Stimulated activated CD8-positive, alpha-beta memory T cell treated with anti-CD3 and anti-CD28 coated beads, Interleukin-4, amount 100 ng/mL, for 48 hours (primary cell): ENCODE data around the gene OTX2.

Experiments used
- DNase-seq: peaks from one replicate; pipeline ENCODE4 v3.0.0-alpha.2; 2020

OTX2 gene

DNA sequence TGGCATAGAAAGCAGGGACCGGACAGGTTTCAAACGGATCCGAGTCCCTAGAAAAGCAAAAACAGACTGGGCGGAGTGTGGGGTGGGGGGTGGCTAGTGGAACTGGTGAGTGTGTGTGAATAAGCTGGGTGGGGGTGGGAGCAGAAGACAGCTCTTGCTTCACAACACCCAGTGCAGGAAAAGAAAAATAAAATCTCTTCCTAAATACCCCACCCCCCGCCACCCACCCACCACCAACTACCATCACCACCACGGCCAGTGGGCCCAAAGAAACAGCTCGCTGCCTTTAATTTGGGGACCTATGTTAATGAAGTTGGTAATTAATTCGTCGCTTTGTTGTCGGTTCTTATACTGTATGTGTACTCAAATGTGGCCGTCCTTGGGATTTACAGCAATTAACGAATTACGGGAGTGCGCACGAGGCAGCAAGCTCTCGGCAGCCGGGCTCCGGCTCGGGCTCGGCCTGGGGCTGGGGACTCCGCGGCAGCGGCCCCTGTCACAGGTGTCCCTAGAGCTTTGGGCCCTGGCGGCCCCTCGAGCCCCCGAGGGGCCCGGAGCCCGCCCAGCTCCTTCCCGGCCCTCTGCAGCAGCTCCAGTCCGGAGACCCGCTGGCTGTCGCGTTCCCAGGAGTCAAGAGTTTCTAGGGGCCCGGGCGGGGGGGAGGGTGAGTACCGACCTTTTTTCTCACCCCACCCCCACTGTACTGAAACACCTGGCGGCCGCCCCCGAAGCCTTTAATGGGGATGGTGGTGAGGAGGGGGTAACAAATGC is 1.5 kb upstream of the OTX2 start:
- DNase-seq, result no peak

DNA sequence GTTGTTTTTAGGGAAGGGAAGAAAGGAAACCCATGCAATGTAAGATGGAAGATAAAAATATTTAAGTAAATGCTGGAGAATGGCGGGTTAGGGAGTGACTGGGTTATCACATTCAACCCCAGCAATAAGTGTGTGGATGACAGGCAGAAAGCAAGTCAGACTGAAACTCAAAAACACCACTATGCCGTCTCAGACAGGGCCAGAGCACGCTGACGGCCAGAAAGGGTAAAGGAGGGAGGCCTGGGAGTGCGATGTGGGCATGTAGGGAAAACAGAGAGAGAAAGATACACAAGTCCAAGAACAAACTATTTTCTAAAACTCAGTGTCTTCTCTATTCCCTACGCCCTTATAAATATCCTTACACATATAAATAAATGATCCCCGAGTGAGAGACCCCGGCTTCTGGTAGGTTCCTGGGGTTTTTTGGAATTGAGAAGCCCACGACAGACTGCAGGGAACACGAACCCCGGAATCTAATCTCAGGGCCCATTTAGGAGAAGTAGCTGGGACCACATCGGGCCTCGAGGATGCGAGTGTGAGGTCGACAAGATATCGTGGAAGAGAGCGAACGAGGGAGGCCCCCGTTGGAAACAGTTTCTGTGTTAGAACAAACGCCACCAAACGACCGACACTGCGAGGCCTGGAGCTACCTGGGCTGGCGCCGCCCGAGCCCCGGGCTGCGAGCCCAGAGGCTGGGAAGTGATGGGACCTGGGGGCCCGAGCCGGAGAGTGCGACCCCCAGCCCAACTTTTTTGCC is 735 bp upstream of the OTX2 start:
- DNase-seq, result no peak

DNA sequence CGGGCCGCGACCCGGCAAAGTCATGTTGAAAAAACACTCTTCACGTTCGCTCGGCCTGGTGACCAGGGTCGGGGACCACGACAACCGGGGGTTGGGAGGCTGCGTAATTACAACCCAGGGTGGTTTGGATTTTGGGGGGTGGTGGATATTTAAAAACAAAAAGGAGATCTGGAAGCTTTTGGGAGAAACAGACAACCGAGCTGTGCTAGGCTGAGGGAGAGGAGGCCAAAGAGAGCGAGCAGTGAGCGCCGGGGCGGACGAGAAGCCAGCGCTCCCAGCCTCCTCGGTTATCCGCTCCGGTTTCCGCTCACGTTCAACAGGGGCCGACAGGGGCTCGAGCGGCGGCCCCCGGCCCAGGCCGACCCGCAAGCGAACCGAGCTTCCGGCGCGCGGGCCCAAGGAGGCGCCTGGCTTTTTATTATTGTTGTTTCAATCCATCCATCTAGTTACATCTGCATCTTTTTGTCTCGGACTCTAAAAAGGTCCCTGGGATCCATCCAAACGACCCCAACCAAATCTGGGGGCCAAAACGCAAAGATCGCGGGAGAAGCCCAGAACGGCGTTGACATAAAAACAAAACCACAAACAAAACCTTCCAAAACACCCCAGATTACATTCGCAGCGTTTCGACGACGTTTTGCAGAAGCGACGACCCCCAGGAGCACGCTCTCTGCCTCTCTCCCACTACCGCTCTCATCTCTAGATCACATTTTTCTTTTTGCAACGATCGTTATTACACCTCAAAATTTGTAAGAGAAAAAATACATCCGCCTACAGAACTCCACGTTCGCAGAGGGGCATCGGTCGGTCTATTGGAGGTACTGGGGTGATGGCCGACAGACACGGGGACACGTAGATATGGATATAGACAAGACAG is 771 bp downstream of the OTX2 start:
- no peak for DNase-seq

DNA sequence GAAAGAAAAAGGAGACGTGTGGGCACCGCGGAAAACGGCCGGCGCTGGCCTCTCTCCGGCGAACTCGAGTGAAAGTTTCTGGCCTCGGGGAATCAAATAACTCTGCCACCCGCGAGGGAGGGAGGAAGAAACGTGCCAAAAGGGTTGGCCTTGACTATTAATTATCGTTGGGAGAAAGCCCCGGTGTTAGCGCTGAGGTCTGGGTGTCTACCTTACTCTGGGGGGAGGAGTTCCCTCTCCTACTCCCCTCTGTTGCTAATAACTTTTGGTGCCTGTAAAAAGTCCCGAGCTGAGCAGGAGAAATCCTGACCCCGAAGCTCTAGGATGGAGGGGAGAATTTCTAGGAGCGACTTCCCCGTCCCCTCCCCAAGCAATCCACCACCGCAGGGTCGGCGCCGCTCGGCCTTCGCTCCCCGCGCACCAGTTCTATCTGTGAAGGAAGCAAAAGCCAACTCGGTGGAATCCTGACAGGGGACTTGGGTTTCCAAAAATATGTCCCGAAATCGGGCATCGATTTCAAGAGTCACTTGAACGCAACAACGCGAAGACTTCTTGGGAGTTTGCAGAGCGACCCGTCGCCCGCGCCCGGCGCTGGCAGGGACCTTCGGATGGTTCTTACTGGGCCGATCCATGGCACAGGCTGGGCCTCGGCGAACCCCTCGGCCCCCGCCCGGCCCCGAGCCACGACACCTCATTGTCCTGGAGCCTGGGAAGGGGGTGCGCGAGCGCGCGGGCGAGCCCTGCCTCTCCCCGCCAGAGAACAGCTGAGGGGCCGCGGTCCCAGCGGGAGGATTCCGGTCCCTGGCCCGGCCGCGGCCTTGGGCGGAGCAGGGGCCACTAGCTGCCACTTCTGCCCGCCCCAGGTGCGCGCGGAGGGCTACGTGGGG is 1.7 kb downstream of the OTX2 start:
- no peak for DNase-seq

DNA sequence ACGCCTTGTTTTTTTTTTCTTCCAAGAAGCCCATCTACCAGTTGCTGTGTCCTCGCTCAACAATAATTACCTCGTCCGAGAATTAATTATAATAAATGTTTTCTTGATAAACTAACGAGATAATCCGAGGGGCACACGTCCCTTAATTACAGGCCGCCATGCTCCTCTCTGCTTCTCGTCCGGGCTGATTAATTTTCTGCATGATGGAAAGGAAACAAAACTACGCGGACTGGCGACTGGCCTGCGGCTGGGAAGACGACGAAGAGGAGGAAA is 2.2 kb downstream of the OTX2 start:
- no peak for DNase-seq

DNA sequence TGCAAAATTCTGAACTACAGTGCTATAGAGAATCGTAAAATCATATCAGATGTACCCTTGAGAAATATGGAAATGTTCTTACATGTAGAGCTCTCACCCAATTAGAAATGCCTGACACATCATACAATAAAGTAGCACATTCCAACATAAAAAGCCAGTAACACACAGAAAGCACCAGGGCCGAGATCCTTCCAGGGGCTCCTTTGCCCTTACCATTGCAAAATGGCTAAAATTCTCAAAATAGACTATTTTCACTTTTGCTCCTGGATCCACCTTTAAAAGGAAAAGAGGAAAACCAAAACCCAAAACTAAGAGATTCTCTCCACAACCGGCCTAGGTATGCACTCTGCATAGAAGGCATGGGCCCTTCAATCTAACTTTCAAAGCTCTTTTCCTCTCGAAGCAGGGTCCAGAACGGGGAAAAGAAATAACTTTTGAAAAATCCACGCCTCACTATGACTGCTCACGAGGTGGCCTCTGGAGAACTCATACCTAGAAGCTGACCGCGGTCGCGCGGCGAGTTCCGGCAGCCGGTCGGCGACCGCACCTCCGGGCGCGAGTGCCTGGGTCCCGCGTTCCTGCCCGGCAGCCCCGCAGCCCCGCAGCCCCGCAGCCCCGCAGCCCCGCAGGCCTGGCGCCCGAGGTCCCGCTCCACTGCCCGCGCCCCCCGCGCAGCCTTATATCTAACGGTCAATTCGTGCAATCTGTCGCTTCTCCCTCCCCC is 2.7 kb downstream of the OTX2 start:
- DNase-seq, result no peak

DNA sequence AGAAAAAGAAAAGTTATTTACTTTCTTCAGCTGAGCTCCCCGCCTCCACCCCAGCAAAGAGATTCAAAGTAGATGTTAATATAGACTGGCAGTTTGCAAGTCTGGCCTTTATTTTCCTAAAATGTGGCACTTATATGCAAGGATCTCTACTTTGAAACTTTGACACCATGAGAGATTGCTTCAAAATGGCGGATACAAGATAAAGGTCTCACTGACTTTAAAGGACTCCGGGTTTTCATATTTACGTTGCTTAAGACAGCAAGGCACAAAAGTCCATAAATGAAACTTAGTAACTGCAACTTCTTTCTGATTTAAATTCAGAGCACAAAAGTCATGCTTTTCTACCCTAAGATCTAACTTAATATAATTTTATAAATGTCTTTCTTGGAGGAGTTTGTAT is 3.5 kb downstream of the OTX2 start:
- DNase-seq, result no peak

DNA sequence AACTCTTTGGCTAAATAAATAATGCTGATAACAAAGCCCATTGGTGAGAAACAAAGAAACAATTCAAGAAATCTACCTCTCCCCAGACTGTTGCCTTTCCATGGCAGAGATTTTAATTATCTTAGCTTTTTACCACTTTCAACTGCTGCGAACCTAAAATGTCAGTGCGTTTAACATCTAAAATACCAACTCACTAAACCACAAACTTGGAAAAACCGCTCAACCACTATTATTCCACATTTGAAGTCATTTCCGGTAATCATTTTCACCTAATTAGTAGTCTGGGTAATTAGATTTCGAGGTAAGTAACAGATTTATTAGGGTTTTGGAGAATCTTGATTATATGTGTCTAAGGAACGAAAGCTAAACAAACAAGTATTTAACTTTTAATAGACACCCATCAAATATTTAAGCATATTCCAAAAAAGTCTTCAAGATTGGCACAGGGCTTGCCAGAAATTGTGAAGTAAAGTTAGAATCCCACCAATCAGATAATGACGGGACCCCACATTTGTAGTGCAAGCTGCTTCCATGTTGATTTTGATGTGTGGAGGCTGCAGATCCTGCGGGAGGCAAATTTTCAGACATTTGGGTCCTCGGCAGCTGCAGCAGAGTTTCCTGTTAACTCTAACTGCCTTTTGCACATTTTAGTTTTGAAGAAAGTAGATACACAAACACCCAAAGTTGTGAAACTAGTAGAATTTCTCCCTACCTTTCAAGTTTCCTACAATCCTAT is 4.1 kb downstream of the OTX2 start:
- DNase-seq, result no peak

DNA sequence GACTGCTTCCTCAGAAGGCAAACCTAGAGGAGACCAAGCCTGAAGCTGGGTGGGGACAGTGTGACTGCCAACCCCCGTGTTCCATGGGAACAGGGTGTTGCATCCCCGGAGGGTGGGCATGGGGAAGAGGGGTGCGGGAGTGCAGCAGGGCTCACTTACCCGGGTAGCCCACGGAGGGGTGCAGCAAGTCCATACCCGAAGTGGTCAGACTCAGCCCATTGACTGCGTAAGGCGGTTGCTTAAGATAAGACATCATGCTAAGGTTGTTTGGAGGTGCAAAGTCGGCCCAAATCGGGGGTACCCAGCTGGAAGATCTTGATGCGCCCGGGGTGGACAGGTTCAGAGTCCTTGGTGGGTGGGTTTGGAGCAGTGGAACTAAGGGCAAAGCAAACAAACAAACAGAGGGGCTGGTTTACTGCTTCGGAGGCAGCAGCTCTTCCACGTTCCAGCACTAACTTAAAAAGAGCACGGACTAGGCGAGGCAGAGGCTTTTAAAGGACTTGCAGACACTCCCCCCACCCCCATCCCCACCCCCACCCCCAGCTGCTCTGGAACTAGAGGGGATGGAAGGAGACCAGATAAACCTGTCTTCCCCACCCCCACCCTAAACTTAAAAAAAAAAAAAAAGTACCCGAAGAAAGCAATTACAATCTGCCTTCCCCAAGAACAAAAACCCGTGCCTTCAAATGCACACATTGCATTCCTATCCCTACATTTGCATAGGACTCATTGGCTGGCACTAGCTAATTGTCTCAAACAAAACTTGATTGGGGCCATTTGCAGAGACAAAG is 4.9 kb downstream of the OTX2 start:
- DNase-seq, result no peak

DNA sequence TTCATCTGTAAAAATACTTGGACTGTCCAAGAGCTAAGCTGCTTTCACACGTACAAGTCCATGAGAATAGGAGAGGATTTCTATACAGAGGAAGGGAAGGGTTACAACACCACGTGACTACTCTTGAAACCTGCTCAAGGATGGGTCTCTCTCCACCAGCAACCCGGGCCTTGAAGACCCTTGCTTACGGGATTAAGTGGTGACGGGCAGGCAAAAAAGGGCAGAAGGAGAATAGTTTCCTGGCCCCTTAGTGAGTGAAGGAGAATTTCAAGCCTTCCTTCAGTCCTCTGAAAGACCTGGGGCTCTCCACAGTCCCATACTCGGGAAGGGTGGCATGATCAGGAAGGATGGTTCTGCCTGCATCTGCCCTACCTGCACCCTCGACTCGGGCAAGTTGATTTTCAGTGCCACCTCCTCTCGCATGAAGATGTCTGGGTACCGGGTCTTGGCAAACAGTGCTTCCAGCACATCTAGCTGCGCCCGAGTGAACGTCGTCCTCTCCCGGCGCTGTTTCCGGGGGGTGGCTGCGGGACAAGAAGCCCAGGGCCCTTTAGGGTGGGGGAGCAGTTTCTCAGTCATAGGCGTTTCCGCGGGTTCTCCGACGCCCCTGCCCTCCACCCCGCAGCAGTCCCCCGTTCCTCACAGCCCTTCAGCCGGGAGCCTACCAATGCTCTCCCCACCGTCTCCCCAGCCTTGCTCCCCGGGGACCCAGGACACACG is 6.3 kb downstream of the OTX2 start:
- no peak for DNase-seq

DNA sequence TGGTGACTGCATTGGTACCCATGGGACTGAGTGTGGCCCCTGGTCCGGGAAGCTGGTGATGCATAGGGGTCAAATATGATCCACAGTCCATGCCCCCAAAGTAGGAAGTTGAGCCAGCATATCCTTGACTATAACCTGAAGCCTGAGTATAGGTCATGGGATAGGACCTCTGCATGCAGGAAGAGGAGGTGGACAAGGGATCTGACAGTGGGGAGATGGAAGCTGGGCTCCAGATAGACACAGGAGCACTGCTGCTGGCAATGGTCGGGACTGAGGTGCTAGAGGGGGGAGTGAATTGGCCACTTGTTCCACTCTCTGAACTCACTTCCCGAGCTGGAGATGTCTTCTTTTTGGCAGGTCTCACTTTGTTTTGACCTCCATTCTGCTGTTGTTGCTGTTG is 8.4 kb downstream of the OTX2 start:
- no peak for DNase-seq

DNA sequence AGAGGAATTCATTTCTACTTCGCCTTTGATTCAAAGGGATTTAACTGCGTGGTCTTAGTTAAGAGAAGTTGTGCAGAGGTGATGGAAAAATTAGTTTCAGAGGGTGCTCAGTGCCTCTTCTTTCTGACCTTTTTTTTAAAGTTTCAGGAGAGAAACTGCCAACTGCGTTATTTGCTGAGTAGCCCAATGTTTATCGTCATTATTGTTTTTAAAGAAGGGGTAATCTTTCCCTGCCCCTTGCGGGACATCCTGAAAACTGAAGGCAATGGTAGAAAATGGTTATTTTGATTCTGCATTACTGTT is 11.0 kb downstream of the OTX2 start:
- DNase-seq, result no peak

DNA sequence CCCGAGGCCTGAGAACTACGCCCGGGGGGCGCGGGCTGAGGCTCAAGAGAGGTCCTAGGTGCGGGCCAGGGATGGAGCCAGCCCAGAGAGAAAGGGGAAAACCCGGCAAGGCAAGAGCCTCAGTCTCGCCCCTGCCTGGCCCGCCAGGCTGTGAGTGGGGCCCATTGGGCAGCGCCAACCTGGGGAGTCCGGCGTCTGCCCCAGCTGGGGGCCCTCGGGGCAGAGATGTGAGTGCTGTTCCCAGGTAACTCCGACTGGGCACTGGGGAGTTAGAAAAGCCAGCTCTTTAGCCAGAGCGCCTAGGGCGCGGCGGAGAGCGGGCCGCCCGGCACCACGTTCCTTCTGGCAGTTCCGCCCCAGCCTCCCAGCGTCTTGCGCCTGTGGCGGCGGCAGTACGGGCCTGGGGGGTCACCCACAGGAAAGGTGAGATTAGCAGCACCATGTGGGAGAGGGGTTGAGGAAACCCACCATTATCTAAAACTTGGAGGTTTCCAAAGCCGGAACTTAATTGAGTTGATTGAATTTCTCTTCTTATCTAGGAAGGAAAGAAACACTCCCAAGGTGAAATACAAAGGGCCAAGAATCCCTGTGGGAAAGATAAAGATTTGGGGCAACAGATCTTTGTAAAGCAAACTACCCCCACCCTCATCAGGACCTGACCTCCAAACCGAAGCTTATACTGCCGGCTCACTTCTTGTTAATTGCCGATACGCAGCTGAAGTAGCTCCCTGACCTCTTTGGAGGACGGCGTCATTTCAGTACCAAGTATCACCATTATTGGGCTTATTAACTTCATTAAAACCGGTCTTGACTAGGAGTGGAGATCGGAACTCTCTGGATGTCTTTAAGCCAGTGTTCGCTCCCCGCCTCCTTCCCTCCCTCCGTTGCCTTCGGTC is 11.6 kb downstream of the OTX2 start:
- no peak for DNase-seq

DNA sequence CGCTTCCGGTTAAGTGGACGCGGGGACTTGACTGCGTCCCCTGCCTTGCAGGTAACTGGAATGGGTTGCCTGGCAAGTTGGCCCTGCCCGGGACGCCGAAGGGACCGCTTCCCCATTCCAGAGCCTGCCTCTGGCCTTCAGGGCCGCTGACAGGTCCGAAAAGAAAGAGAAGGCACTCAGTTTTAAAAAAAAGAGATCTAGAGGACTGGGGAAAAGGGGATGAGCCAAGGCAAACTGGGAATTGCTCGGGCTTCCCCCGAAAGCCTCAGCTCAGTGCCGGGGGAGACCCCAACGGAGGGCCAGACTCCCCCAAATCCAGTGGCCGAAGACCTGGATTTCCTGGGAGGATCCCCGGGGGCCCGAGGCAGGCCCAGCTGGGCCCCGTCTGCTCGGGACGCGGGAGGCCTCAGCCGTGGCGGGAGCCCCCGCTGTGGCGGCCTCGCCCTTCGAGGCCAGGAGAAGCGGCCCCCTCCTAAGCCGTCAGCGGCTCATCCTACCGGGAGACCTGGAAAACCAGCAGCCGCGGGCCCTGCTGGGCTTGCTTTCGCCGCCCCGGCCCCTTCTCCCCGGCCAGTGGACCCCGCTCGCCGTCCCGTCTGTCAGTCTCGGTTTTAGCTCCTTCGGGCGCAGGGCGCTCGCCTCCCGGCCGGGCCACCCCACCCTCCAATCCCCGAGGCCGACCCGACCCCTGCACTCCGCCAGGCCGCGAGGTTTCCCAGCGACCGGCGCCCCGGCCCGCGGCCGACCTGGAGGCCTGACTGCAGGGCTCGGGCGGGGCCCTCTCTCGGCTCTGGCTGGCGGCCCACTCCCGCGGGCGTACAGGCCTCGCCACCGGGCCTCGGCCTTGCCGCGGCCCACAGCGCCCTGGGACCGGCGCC is 12.5 kb downstream of the OTX2 start:
- DNase-seq, result no peak

DNA sequence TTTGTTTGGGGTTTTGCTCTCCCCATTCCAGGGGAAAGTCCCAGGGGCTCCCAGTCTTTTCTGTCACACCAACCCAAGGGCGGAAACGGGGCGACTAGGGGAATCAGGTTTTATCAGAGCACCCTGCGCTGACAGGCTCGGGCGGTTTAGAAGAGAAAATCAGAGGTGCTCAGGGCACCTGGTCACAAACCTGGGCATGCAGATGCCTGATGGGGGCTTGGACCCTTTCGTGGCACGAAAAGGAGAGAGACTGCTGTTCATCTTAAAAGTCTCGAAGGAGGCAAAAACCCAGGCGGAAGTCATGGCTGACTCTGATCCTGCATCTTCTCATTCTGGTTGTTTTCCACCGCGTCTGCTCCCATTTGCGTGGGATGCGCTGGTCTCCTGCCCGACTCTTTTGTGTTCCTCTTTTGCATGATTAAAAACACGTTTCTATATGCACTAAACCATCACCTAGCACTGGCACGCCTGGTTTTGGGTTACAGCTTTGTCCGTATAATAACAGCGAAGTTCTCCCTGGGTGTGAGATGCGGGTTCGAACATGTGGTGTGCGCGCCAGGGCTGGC is 13.2 kb downstream of the OTX2 start:
- DNase-seq, result no peak

DNA sequence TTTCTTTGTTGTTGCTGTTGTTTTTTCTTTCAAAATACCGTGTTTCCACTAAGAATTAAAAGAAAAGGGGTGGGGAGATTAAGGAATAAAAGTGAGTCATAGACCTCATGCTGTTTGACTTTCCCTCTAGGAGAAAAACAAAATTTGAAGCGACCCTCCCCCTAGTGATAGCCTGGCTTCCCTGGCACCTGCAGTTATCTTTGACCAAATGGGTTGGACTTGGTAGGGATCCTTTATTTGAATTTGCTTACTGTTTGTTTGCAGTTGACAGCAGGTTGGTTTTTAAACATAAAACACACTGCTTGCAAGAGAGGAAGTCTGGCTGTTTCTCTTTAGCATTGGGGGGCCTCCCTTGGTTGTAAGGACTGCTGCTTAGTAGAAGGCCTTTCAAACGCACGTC is 14.0 kb downstream of the OTX2 start:
- no peak for DNase-seq

DNA sequence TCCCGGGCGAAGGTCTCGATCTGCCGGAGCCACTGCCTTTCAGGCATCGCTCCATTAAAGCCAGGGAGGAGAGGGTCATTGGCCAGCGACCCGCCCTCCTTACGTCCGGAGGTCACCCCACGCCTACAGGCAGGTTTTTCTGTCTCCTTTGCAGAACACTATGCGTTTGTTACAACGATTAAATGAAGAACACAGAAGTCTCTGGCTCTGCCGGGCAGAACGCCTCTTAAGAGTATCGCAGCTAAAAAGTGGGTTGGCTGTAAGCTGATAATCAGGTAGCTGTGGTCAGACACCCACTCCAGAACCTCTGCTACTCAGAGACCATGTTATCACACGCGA is 15.0 kb downstream of the OTX2 start:
- no peak for DNase-seq
